HFFc6 (cell line): ENCODE results near the gene HMGXB3. TPM values are rescaled to one million over a fixed set of nuclear protein-coding genes. Genes with fewer than 3 reads are reported as not detected.

Experiments
- DNase-seq: peaks from one replicate; pipeline ENCODE4 v3.0.0-alpha.2; 2018
- H3K27ac Mint-ChIP-seq: 2 replicates; pipeline ENCODE4 v1.8.0; 2020; ENCODE audit warnings: mild to moderate bottlenecking, mixed read lengths
- H3K27me3 Mint-ChIP-seq: 2 replicates; pipeline ENCODE4 v1.8.0; 2021; ENCODE audit warnings: mild to moderate bottlenecking, moderate library complexity, mixed read lengths; ENCODE audit not compliant: insufficient read depth
- H3K36me3 Mint-ChIP-seq: 2 replicates; pipeline ENCODE4 v1.8.0; 2021; ENCODE audit warnings: low read depth, mixed read lengths
- H3K4me1 Mint-ChIP-seq: 2 replicates; pipeline ENCODE4 v1.8.0; 2020; ENCODE audit warnings: low read depth, mixed read lengths
- H3K4me3 Mint-ChIP-seq: 2 replicates; pipeline ENCODE4 v1.8.0; 2020; ENCODE audit warnings: mild to moderate bottlenecking, moderate library complexity, mixed read lengths
- H3K9me3 Mint-ChIP-seq: 2 replicates; pipeline ENCODE4 v1.8.0; 2020; ENCODE audit warnings: mild to moderate bottlenecking, mixed read lengths
- total RNA-seq, 6 experiments: library from RNA; stranded (reverse); fragmentation: NEBNext Ultra II Directional; extraction: Animal tissue kit (Norgen Biotek cat#: 25700); gene quantifications; 2 replicates in 1 of 6; 3 replicates in 5 of 6; pipeline ENCODE4 v1.2.3, GENCODE V29; 2021
- TF ChIP-seq, protein P1 (sequence below): fragments of 200-600 bp; sonication (generic); IDR thresholded peaks from 2 replicates; pipeline ENCODE4 v1.5.0; 2021; ENCODE audit warnings: antibody characterized with exemption, mild to moderate bottlenecking

The HMGXB3 gene
- total RNA-seq, 6 experiments from 2014 or later: 38.2 to 42.5 (median 40.5) TPM

DNA sequence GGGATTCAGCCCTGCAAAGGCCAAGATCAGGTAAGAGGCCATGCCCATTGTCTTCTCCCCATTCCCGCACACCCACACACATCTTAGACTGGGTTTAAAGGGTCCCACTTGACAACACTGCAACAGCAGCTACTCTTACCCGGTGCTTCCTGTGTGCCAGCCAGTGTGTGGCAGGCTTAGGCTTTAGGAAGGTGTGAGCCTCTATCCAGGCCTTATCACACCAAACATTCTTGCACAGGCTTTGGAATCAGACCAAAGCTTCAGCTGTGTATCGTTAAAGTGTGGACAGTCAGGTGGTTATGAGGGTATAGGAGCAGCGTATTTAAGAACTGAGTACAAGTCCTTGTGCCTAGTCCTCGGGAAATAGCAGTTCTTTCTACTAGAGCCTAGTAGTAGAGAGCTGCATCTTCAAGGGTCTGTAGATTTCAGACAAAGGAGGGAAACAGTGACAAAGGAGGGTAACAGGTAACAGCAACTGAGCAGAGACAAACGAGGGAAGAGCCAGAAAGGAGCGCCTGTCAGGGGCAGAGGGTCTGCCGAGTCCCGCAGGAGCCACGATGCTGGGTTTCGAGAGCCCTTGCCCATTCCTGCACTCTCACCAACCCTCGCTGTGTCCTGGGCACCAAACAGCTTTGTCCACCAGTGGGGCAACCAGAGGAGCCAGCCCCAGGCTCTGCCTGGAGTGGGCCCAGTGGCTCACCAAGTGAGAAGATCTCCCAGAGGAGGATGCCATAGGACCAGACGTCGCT is 55.0 kb downstream of the HMGXB3 start:
- H3K36me3 Mint-ChIP-seq: peaks cover 56% of the 10 kb centered on the region
- peaks cover 3% of the 10 kb centered on the region; the same call in 1 of the 2 replicates for H3K27me3 Mint-ChIP-seq
- H3K27ac Mint-ChIP-seq: peak overlapping the region; percentile 34
- H3K4me3 Mint-ChIP-seq: no peak overlapping the region
- TF ChIP-seq, protein P1, sequence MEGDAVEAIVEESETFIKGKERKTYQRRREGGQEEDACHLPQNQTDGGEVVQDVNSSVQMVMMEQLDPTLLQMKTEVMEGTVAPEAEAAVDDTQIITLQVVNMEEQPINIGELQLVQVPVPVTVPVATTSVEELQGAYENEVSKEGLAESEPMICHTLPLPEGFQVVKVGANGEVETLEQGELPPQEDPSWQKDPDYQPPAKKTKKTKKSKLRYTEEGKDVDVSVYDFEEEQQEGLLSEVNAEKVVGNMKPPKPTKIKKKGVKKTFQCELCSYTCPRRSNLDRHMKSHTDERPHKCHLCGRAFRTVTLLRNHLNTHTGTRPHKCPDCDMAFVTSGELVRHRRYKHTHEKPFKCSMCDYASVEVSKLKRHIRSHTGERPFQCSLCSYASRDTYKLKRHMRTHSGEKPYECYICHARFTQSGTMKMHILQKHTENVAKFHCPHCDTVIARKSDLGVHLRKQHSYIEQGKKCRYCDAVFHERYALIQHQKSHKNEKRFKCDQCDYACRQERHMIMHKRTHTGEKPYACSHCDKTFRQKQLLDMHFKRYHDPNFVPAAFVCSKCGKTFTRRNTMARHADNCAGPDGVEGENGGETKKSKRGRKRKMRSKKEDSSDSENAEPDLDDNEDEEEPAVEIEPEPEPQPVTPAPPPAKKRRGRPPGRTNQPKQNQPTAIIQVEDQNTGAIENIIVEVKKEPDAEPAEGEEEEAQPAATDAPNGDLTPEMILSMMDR: no peak
- H3K9me3 Mint-ChIP-seq: no peaks in the 10 kb centered on the region
- H3K4me1 Mint-ChIP-seq: peaks cover 68% of the 10 kb centered on the region
- no peak for DNase-seq

DNA sequence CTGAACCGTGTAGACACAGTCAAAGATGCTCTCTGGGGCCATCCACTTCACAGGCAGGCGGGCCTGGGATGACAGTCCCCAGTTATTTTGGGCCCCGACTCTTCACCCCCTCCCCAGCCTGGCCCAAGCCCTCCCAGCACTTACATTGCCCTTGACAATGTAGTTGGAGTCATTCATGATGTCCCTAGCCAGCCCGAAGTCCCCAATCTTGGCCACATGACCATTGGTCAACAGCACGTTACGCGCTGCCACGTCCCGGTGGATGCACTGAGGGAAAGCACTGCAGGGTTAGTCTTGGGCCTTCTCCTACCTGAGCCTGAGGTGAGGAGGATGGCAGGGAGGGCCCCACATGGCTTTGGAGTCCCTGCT is 55.5 kb downstream of the HMGXB3 start:
- peaks cover 3% of the 10 kb centered on the region; the same call in 1 of the 2 replicates for H3K27me3 Mint-ChIP-seq
- peaks cover 51% of the 10 kb centered on the region for H3K36me3 Mint-ChIP-seq
- H3K4me1 Mint-ChIP-seq: peaks cover 62% of the 10 kb centered on the region
- TF ChIP-seq, protein P1: no peak
- DNase-seq: no peak
- no peak overlapping the region; the same call in 1 of the 2 replicates for H3K27ac Mint-ChIP-seq
- H3K9me3 Mint-ChIP-seq: no peaks in the 10 kb centered on the region
- H3K4me3 Mint-ChIP-seq: no peak overlapping the region

- H3K27me3 Mint-ChIP-seq: peaks cover 3% of the 10 kb centered on the region; the same call in 1 of the 2 replicates
- no peaks in the 10 kb centered on the region for H3K9me3 Mint-ChIP-seq
- TF ChIP-seq, protein P1: no peak
- peaks cover 56% of the 10 kb centered on the region for H3K4me1 Mint-ChIP-seq
- H3K27ac Mint-ChIP-seq: peak overlapping the region; percentile 98
- no peak for DNase-seq
- H3K4me3 Mint-ChIP-seq: no peak overlapping the region
- peaks cover 43% of the 10 kb centered on the region for H3K36me3 Mint-ChIP-seq
Measured at GRCh38 chr5:150057052-150057451, 56.5 kb downstream of the HMGXB3 start.

DNA sequence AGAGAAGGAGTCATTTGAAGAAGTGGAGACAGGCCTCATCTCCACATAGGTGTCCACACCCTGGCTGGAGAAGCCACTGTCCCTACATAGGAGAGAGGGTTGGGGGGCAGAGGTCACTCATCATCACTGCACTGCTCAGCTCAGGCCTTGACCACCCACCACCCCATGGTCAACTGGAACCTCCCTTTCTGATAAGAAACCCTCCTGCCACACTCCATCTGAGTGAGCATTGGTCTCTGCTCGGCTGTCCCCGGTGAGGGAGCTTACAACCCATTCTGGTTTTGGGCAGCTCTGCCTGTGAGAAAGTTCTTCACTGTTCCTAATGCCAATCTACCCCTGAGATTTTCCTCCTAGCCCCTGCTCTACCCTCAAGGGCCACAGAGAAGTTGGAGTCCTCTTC is 57.0 kb downstream of the HMGXB3 start:
- Mint-ChIP-seq H3K27ac (peak overlapping the region; percentile 98), H3K9me3 (no peaks in the 10 kb centered on the region), H3K4me1 (peaks cover 56% of the 10 kb centered on the region), H3K27me3 (peaks cover 3% of the 10 kb centered on the region; the same call in 1 of the 2 replicates), H3K36me3 (peaks cover 38% of the 10 kb centered on the region), H3K4me3 (no peak overlapping the region)
- no peak for DNase-seq
- TF ChIP-seq, protein P1: no peak

DNA sequence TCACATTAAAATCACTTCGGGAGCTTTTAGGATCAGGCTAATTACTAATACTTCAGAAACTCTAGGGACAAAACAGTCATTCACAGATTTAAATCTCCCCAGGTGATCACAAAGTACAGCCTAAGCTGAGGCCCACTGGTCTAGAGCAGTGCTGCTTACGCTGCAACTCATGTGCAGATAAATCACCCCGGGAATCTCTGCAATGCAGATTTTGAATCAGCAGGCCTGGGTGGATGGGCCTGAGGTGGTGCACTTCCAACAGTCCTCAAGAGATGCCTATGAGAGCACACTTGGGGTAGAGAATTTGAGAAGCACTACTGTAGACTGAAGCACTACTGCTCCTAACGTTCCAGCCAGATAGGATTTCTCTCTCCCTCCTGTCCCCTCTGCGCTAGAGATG is 57.5 kb downstream of the HMGXB3 start:
- H3K27ac Mint-ChIP-seq: peak overlapping the region; percentile 98
- TF ChIP-seq, protein P1: no peak
- peaks cover 33% of the 10 kb centered on the region for H3K36me3 Mint-ChIP-seq
- H3K4me3 Mint-ChIP-seq: no peak overlapping the region
- peaks cover 56% of the 10 kb centered on the region for H3K4me1 Mint-ChIP-seq
- DNase-seq: no peak
- peaks cover 3% of the 10 kb centered on the region; the same call in 1 of the 2 replicates for H3K27me3 Mint-ChIP-seq
- no peaks in the 10 kb centered on the region for H3K9me3 Mint-ChIP-seq
